ENCODE data around the gene VKORC1. TPM values are rescaled to one million over a fixed set of nuclear protein-coding genes. Genes with fewer than 3 reads are reported as not detected.

Gene VKORC1
- total and polyA plus RNA-seq, 2 experiments from 2014 or later, result 89.6 to 100 TPM

GRCh38 chr16:31131416-31131815 lies 36.8 kb upstream of the VKORC1 start:
- Mint-ChIP-seq H3K27me3 (ENCODE audit: insufficient read depth, low read depth, poor library complexity) (peaks cover 23% of the 10 kb centered on the region), H3K4me3 (peak overlapping the region; percentile 33), H3K4me1 (peaks cover 51% of the 10 kb centered on the region), H3K36me3 (ENCODE audit: low read depth) (peaks cover 45% of the 10 kb centered on the region), H3K27ac (peak overlapping the region; percentile 98), H3K9me3 (peaks cover under 1% of the 10 kb centered on the region; the same call in 1 of the 3 replicates)
- no peak for TF ChIP-seq REST (IDR thresholded peaks at IDR 0.05; ENCODE audit: unreplicated experiment)
- no peak for TF ChIP-seq STAT1 (IDR thresholded peaks at IDR 0.05; ENCODE audit: unreplicated experiment)
- TF ChIP-seq EZH2 (IDR thresholded peaks at IDR 0.05; ENCODE audit: low read depth, unreplicated experiment), result no peak
- no peak for TF ChIP-seq ZNF114 (CRISPR knock-in tag; IDR thresholded peaks at IDR 0.05)
- no peak for TF ChIP-seq ZNF331 (CRISPR knock-in tag; IDR thresholded peaks at IDR 0.05; ENCODE audit: low read depth)
- TF ChIP-seq CREB1 (CRISPR knock-in tag; IDR thresholded peaks at IDR 0.05; ENCODE audit: low read depth), result no peak
- no peak for TF ChIP-seq ZNF462 (CRISPR knock-in tag; IDR thresholded peaks at IDR 0.05)
- no peak for ATAC-seq
- Histone ChIP-seq H3K36me3 (ENCODE audit: insufficient read depth) (peaks cover 9% of the 10 kb centered on the region), H3K79me2 (replicated peaks; ENCODE audit: insufficient read depth) (peaks cover 8% of the 10 kb centered on the region; the same call in 1 of the 2 replicates), H3K4me2 (0 out of 2 replicates have a peak overlapping the region, but pooled peaks have one; percentile 51), H2AFZ (no peak overlapping the region), H3K9me2 (ENCODE audit: insufficient read depth) (no peaks in the 10 kb centered on the region), H3K4me3 (no peak overlapping the region), H3K27ac (ENCODE audit: low read depth) (peak overlapping the region; percentile 84), H3K4me1 (ENCODE audit: insufficient read depth) (peaks cover 28% of the 10 kb centered on the region), H3K27me3 (ENCODE audit: insufficient read depth) (no peaks in the 10 kb centered on the region), H3F3A (replicated peaks; ENCODE audit: low read depth) (no peaks in the 10 kb centered on the region; the same call in 1 of the 2 replicates), H4K20me1 (replicated peaks; ENCODE audit: insufficient read depth) (no peaks in the 10 kb centered on the region; the same call in 1 of the 2 replicates)
- DNase-seq (ENCODE audit: low spot score), result no peak

Data from GM23338 (cell line).